Fibroblast of mammary gland (primary cell): ENCODE measurements around the gene TRPC6.
"Not testable (repeated sequence)": the region's sequence is repeated elsewhere in the genome, so short reads cannot be mapped to it uniquely, and the experiment has no call there.

Experiments used
- DNase-seq: peaks from one replicate; pipeline ENCODE4 v3.0.0-alpha.2; 2010; ENCODE audit warnings: low read depth
- H3K4me3 ChIP-seq: 2 replicates; pipeline ENCODE4 v1.5.1; 2011; ENCODE audit warnings: low read depth, mild to moderate bottlenecking, low read length, moderate library complexity; ENCODE audit not compliant: control insufficient read depth
- CTCF ChIP-seq: conservative IDR thresholded peaks from 2 replicates; pipeline ENCODE4 v1.5.1; 2011; ENCODE audit warnings: low read depth, low read length, inconsistent platforms; ENCODE audit not compliant: control insufficient read depth, insufficient read depth

Gene TRPC6

GRCh38 chr11:101445761-101446160 lies 138.0 kb downstream of the TRPC6 start:
- TF ChIP-seq CTCF, result no peak
- no peak overlapping the region for H3K4me3 ChIP-seq
- peak; percentile 25 for DNase-seq

- no peak for DNase-seq
Measured at GRCh38 chr11:101444851-101445250, 139.0 kb downstream of the TRPC6 start.

GRCh38 chr11:101444164-101444563 lies 139.6 kb downstream of the TRPC6 start:
- no peak for TF ChIP-seq CTCF
- no peak overlapping the region for H3K4me3 ChIP-seq
- peak; percentile 16 for DNase-seq

More at GRCh38 chr11:101444851-101445250, 139.0 kb downstream of the TRPC6 start:
- no peak overlapping the region for H3K4me3 ChIP-seq
- no peak for TF ChIP-seq CTCF

DNA sequence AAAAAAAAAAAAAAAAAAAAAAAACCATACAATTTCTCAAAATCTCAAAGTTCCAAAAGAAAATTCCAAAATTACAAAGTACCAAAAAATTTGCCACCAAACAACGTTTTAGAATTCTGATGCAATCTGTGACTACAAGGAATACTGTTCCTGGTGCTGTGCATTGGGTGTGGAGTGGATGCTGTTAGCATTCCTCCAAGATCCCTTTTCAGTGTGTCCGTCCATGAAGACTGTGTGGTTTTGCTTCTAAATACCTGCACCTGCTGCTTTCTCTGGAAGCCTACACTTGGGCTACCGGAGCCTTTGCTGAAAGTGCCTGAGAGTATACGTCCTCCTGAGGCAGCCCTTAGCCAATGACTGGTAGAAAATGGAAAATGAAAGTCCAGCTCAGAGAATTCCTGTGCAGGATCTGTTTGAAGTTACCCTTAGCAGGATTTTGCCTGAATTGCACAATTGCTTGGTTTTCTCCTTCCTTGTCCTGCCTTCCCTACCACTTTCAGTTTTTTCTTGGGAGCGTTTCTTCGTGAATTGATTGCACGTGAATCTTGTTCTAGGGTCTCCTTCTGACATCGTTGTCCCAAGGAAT lies 140.8 kb downstream of the TRPC6 start:
- no peak for DNase-seq
- no peak overlapping the region for H3K4me3 ChIP-seq

GRCh38 chr11:101442171-101442570 lies 141.6 kb downstream of the TRPC6 start:
- TF ChIP-seq CTCF, result no peak
- peak; percentile 33 for DNase-seq

More for the DNA sequence above, 140.8 kb downstream of the TRPC6 start:
- TF ChIP-seq CTCF, result no peak

GRCh38 chr11:101441747-101442146 lies 142.1 kb downstream of the TRPC6 start:
- TF ChIP-seq CTCF, result no peak
- no peak overlapping the region for H3K4me3 ChIP-seq
- peak; percentile 16 for DNase-seq

More at GRCh38 chr11:101442171-101442570, 141.6 kb downstream of the TRPC6 start:
- H3K4me3 ChIP-seq, result no peak overlapping the region

DNA sequence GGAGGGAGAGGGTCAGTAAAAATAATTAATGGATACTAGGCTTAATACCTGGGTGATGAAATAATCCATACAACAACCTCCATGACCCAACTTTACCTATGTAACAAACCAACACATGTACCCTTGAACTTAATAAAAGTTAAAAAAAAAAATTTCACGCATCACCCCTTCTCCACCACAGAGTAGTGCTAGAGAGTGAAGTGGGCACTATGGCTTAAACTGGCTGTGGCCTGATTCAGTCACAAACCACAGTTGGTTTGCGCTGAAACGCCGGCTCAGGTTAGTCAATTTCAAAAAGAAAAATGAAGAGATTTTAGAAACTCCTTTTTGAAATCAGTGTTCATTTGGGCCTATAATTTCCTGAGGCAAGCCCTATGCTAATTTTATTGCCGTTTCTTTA lies 144.3 kb downstream of the TRPC6 start:
- H3K4me3 ChIP-seq, result no peak overlapping the region
- no peak for DNase-seq
- peak; percentile 19 for TF ChIP-seq CTCF

- not testable (repeated sequence) for DNase-seq, H3K4me3 ChIP-seq
Measured at GRCh38 chr11:101438708-101439107, 145.1 kb downstream of the TRPC6 start.
